Stimulated activated CD8-positive, alpha-beta memory T cell treated with anti-CD3 and anti-CD28 coated beads, Interleukin-7, amount 100 ng/mL, for 48 hours (primary cell): Measurements from ENCODE around the gene POU2AF1.

Experiments used
- DNase-seq, 2 donors: peaks; one replicate each; pipeline ENCODE4 v3.0.0-alpha.2; 2020; ENCODE audit warnings: low read depth in 1 of 2; ENCODE audit errors: extremely low read depth in 1 of 2

POU2AF1 gene

GRCh38 chr11:111362887-111363411 is 16.1 kb downstream of the POU2AF1 start:
- DNase-seq, result no peak

GRCh38 chr11:111361874-111362273 is 17.2 kb downstream of the POU2AF1 start:
- no peak for DNase-seq

- DNase-seq, result no peak
Observed at GRCh38 chr11:111361052-111361801, 17.8 kb downstream of the POU2AF1 start.

- DNase-seq, result no peak
Observed at GRCh38 chr11:111360150-111361043, 18.7 kb downstream of the POU2AF1 start.

- DNase-seq, result no peak
Observed at GRCh38 chr11:111359223-111360149, 19.6 kb downstream of the POU2AF1 start.

GRCh38 chr11:111358038-111359001 is 20.8 kb downstream of the POU2AF1 start:
- no peak for DNase-seq

- DNase-seq, result no peak
Observed at GRCh38 chr11:111357150-111358037, 21.7 kb downstream of the POU2AF1 start.

GRCh38 chr11:111356660-111357048 is 22.4 kb downstream of the POU2AF1 start:
- DNase-seq, result no peak

GRCh38 chr11:111355956-111356659 is 23.0 kb downstream of the POU2AF1 start:
- no peak for DNase-seq

- no peak for DNase-seq
Observed at GRCh38 chr11:111355101-111355500, 24.0 kb downstream of the POU2AF1 start.

GRCh38 chr11:111354601-111354891 is 24.5 kb downstream of the POU2AF1 start:
- no peak for DNase-seq

- DNase-seq, result no peak
Observed at GRCh38 chr11:111353776-111354600, 25.1 kb downstream of the POU2AF1 start.

- no peak for DNase-seq
Observed at GRCh38 chr11:111352935-111353710, 26.0 kb downstream of the POU2AF1 start.

GRCh38 chr11:111352231-111352746 is 26.8 kb downstream of the POU2AF1 start:
- no peak for DNase-seq

GRCh38 chr11:111351374-111352055 is 27.6 kb downstream of the POU2AF1 start:
- DNase-seq, result no peak

- DNase-seq, result no peak
Observed at GRCh38 chr11:111350811-111351210, 28.3 kb downstream of the POU2AF1 start.
